H9 (cell line): ENCODE measurements around the gene CCDC18. TPM values are rescaled to one million over a fixed set of nuclear protein-coding genes. Genes with fewer than 3 reads are reported as not detected.

Experiments used
- DNase-seq: peaks from one replicate; pipeline ENCODE4 v3.0.0-alpha.2; 2017
- H2AFZ ChIP-seq: one replicate; pipeline ENCODE4 v1.6.1; 2013; ENCODE audit warnings: mild to moderate bottlenecking, low read length, control low read depth, moderate library complexity
- H2AK5ac ChIP-seq: 2 replicates; pipeline ENCODE4 v1.6.1; 2013; ENCODE audit warnings: low read length, control low read depth, mixed read lengths; ENCODE audit not compliant: insufficient read length
- H2BK120ac ChIP-seq: one replicate; pipeline ENCODE4 v1.6.1; 2013; ENCODE audit warnings: low read depth, mild to moderate bottlenecking, low read length, control low read depth, inconsistent platforms; ENCODE audit not compliant: poor library complexity, severe bottlenecking
- H2BK12ac ChIP-seq: 2 replicates; pipeline ENCODE4 v1.6.1; 2013; ENCODE audit warnings: low read length, control low read depth, mixed read lengths, low read depth; ENCODE audit not compliant: insufficient read length
- H2BK15ac ChIP-seq: 2 replicates; pipeline ENCODE4 v1.6.1; 2013; ENCODE audit warnings: low read depth, low read length, control low read depth
- H2BK20ac ChIP-seq: one replicate; pipeline ENCODE4 v1.6.1; 2013; ENCODE audit warnings: low read depth, mild to moderate bottlenecking, low read length, control low read depth, inconsistent platforms; ENCODE audit not compliant: poor library complexity, severe bottlenecking
- H2BK5ac ChIP-seq: 2 replicates; pipeline ENCODE4 v1.6.1; 2013; ENCODE audit warnings: low read length, control low read depth, mixed read lengths; ENCODE audit not compliant: insufficient read length
- H3K14ac ChIP-seq: 2 replicates; pipeline ENCODE4 v1.6.1; 2013; ENCODE audit warnings: low read length, control low read depth; ENCODE audit not compliant: insufficient read depth
- H3K18ac ChIP-seq: 2 replicates; pipeline ENCODE4 v1.6.1; 2013; ENCODE audit warnings: low read depth, mild to moderate bottlenecking, mixed read lengths, low read length, control low read depth; ENCODE audit not compliant: insufficient read length
- H3K23ac ChIP-seq: 2 replicates; pipeline ENCODE4 v1.6.1; 2013; ENCODE audit warnings: low read length, control low read depth, mixed read lengths, low read depth; ENCODE audit not compliant: insufficient read length
- H3K23me2 ChIP-seq: 2 replicates; pipeline ENCODE4 v1.6.1; 2013; ENCODE audit warnings: low read depth, mild to moderate bottlenecking, mixed read lengths, low read length, control low read depth; ENCODE audit not compliant: insufficient read length, poor library complexity, severe bottlenecking
- H3K27ac ChIP-seq: 2 replicates; pipeline ENCODE4 v1.5.1; 2013; ENCODE audit warnings: low read length, control low read depth, mixed read lengths, low read depth; ENCODE audit not compliant: insufficient read length
- H3K27me3 ChIP-seq: 2 replicates; pipeline ENCODE4 v1.6.1; 2013; ENCODE audit warnings: low read length, control low read depth, inconsistent platforms; ENCODE audit not compliant: insufficient read depth
- H3K4ac ChIP-seq: 2 replicates; pipeline ENCODE4 v1.6.1; 2013; ENCODE audit warnings: low read depth, mild to moderate bottlenecking, control low read depth, inconsistent platforms, low read length, moderate library complexity
- H3K4me1 ChIP-seq: 2 replicates; pipeline ENCODE4 v1.6.1; 2013; ENCODE audit warnings: low read length, control low read depth, inconsistent platforms; ENCODE audit not compliant: insufficient read depth
- H3K4me2 ChIP-seq: 2 replicates; pipeline ENCODE4 v1.6.1; 2013; ENCODE audit warnings: low read length, control low read depth, mixed read lengths; ENCODE audit not compliant: insufficient read length, insufficient read depth
- H3K56ac ChIP-seq: 2 replicates; pipeline ENCODE4 v1.6.1; 2013; ENCODE audit warnings: low read depth, mild to moderate bottlenecking, mixed read lengths, low read length, control low read depth; ENCODE audit not compliant: insufficient read length
- H3K79me1 ChIP-seq: 2 replicates; pipeline ENCODE4 v1.6.1; 2013; ENCODE audit warnings: low read depth, mild to moderate bottlenecking, moderate library complexity, low read length, control low read depth, inconsistent platforms; ENCODE audit not compliant: insufficient read depth, poor library complexity, severe bottlenecking
- H3K79me2 ChIP-seq: 2 replicates; pipeline ENCODE4 v1.6.1; 2013; ENCODE audit warnings: low read length, control low read depth, inconsistent platforms; ENCODE audit not compliant: insufficient read depth
- H3K9ac ChIP-seq: 2 replicates; pipeline ENCODE4 v1.6.1; 2013; ENCODE audit warnings: low read length, control low read depth, mixed read lengths; ENCODE audit not compliant: insufficient read length; ENCODE audit errors: extremely low read depth
- H3K9me3 ChIP-seq: one replicate; pipeline ENCODE4 v1.6.1; 2013; ENCODE audit warnings: low read depth, low read length, inconsistent platforms; ENCODE audit not compliant: control insufficient read depth
- H3T11ph ChIP-seq: one replicate; pipeline ENCODE4 v1.6.1; 2013; ENCODE audit warnings: mild to moderate bottlenecking, low read length, control low read depth, inconsistent platforms
- H4K20me1 ChIP-seq: one replicate; pipeline ENCODE4 v1.6.1; 2013; ENCODE audit not compliant: control insufficient read depth, insufficient read length, insufficient read depth
- H4K5ac ChIP-seq: 2 replicates; pipeline ENCODE4 v1.6.1; 2013; ENCODE audit warnings: low read depth, mild to moderate bottlenecking, mixed read lengths, low read length, control low read depth; ENCODE audit not compliant: insufficient read length
- H4K8ac ChIP-seq: replicated peaks from 2 replicates; pipeline ENCODE4 v1.6.1; 2013; ENCODE audit warnings: low read length, control low read depth, mixed read lengths, low read depth; ENCODE audit not compliant: insufficient read length
- H4K91ac ChIP-seq: 2 replicates; pipeline ENCODE4 v1.6.1; 2013; ENCODE audit warnings: low read depth, mild to moderate bottlenecking, moderate library complexity, mixed read lengths, low read length, control low read depth; ENCODE audit not compliant: insufficient read length
- H3K27ac Mint-ChIP-seq, 3 experiments: 2 replicates in 2 of 3; 3 replicates in 1 of 3; pipeline ENCODE4 v1.8.0; 2020 to 2021; ENCODE audit warnings: mixed read lengths in 3 of 3, mild to moderate bottlenecking in 1 of 3, moderate library complexity in 1 of 3
- H3K27me3 Mint-ChIP-seq: 2 replicates; pipeline ENCODE4 v1.8.0; 2021; ENCODE audit warnings: low read depth, mild to moderate bottlenecking, moderate library complexity, mixed read lengths
- H3K36me3 Mint-ChIP-seq, 3 experiments: 2 replicates in 2 of 3; 3 replicates in 1 of 3; pipeline ENCODE4 v1.8.0; 2020 to 2021; ENCODE audit warnings: low read depth in 3 of 3, mixed read lengths in 3 of 3; ENCODE audit not compliant: insufficient read depth in 1 of 3
- H3K4me1 Mint-ChIP-seq, 2 experiments: 2 replicates each; pipeline ENCODE4 v1.8.0; 2020; ENCODE audit warnings: mixed read lengths in 2 of 2
- H3K4me3 Mint-ChIP-seq, 2 experiments: 2 replicates in 1 of 2; 3 replicates in 1 of 2; pipeline ENCODE4 v1.8.0; 2020 to 2021; ENCODE audit warnings: mild to moderate bottlenecking in 2 of 2, mixed read lengths in 2 of 2, moderate library complexity in 1 of 2
- H3K9me3 Mint-ChIP-seq, 2 experiments: 2 replicates in 1 of 2; 3 replicates in 1 of 2; pipeline ENCODE4 v1.8.0; 2020; ENCODE audit warnings: mild to moderate bottlenecking in 2 of 2, mixed read lengths in 2 of 2, moderate library complexity in 1 of 2
- CTCF ChIP-seq: fragments of 200-600 bp; sonication (generic); conservative IDR thresholded peaks from 3 replicates; pipeline ENCODE4 v1.8.0; 2021; ENCODE audit warnings: antibody characterized with exemption, mild to moderate bottlenecking
- WGBS: extraction: QIAGEN DNeasy Blood & Tissue Kit; methylation state at CpG from one replicate; pipeline ENCODE4 v1.1.7; 2013; ENCODE audit warnings: missing lambda C conversion rate, low lambda C conversion rate, mixed read lengths; ENCODE audit not compliant: insufficient read length; ENCODE audit errors: extremely low coverage; 5-methylcytosine and 5-hydroxymethylcytosine counted together
- total RNA-seq: library from RNA; stranded (reverse); gene quantifications from 2 replicates; pipeline ENCODE4 v1.2.1, GENCODE V29; 2021

The CCDC18 gene
- total RNA-seq, 1 experiment from 2014 or later = 19.5 TPM

GRCh38 chr1:93283496-93283895 is 103.0 kb downstream of the CCDC18 start:
- H3K23ac ChIP-seq = no peak overlapping the region
- H3K56ac ChIP-seq = no peak overlapping the region
- no peak overlapping the region for H2AK5ac ChIP-seq
- H3K27ac ChIP-seq = no peak overlapping the region
- no peak overlapping the region for H3T11ph ChIP-seq
- no peak overlapping the region for H3K4ac ChIP-seq
- H3K23me2 ChIP-seq = no peaks in the 10 kb centered on the region
- H3K4me3 Mint-ChIP-seq = no peak overlapping the region
- no peak overlapping the region for H4K91ac ChIP-seq
- no peaks in the 10 kb centered on the region for H3K4me1 ChIP-seq
- H4K8ac ChIP-seq = no peak overlapping the region
- H2BK20ac ChIP-seq = no peak overlapping the region
- no peaks in the 10 kb centered on the region for H3K9me3 ChIP-seq
- H2AFZ ChIP-seq = no peak overlapping the region
- H4K5ac ChIP-seq = no peak overlapping the region
- H4K20me1 ChIP-seq = no peaks in the 10 kb centered on the region
- no CpG with 5 or more reads among the region's 1 CpG for WGBS
- no peak overlapping the region for H2BK15ac ChIP-seq
- peaks cover 3 to 7% of the 10 kb centered on the region in 2 experiments; a peak in 3 of 4 replicates for H3K4me1 Mint-ChIP-seq
- peaks cover 26 to 51% (median 31%) of the 10 kb centered on the region in 3 experiments for H3K36me3 Mint-ChIP-seq
- no peaks in the 10 kb centered on the region; the same call in 1 of the 2 replicates for H3K27me3 Mint-ChIP-seq
- H3K14ac ChIP-seq = no peak overlapping the region
- H2BK5ac ChIP-seq = no peak overlapping the region
- H3K9ac ChIP-seq = no peak overlapping the region
- DNase-seq = no peak
- no peaks in the 10 kb centered on the region for H3K27me3 ChIP-seq
- H3K9me3 Mint-ChIP-seq = peaks cover 19 to 22% of the 10 kb centered on the region in 2 experiments
- no peaks in the 10 kb centered on the region for H3K79me1 ChIP-seq
- H2BK120ac ChIP-seq = no peak overlapping the region
- no peak for TF ChIP-seq CTCF
- H3K18ac ChIP-seq = no peak overlapping the region
- H3K4me2 ChIP-seq = no peak overlapping the region
- no peaks in the 10 kb centered on the region for H3K79me2 ChIP-seq
- H2BK12ac ChIP-seq = no peak overlapping the region
- no peak overlapping the region for H3K27ac Mint-ChIP-seq
